ENCODE measurements around the gene RASSF5. TPM values are rescaled to one million over a fixed set of nuclear protein-coding genes. Genes with fewer than 3 reads are reported as not detected.

The RASSF5 gene
- total RNA-seq, 2 experiments from 2014 or later: 215 to 218 TPM

DNA sequence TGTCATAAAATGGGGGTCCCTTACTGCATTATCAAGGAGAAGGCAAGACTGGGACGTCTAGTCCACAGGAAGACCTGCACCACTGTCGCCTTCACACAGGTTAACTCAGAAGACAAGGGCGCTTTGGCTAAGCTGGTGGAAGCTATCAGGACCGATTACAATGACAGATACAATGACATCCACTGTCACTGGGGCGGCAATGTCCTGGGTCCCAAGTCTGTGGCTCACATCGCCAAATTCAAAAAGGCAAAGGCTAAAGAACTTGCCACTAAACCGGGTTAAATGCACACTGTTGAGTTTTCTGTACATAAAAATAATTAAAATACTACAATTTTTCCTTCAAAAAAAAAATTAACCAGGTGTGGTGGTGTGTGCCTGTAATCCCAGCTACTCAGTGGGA is 22.1 kb downstream of the RASSF5 start:
- H3K4me3 Mint-ChIP-seq: no peak overlapping the region
- no peak overlapping the region for H3K27ac Mint-ChIP-seq
- ChIA-PET POLR2A (interaction anchor here (1.2 kb wide), 1 partner anchor 14 kb away, joined by 4 read pairs; no protein-coding TSS in a partner anchor), CTCF (interaction anchor here (1.0 to 1.7 kb wide), 3 partner anchors 12 to 135 kb away, joined by 3 to 6 read pairs (median 4); no protein-coding TSS in a partner anchor)
- TF ChIP-seq, protein P1, sequence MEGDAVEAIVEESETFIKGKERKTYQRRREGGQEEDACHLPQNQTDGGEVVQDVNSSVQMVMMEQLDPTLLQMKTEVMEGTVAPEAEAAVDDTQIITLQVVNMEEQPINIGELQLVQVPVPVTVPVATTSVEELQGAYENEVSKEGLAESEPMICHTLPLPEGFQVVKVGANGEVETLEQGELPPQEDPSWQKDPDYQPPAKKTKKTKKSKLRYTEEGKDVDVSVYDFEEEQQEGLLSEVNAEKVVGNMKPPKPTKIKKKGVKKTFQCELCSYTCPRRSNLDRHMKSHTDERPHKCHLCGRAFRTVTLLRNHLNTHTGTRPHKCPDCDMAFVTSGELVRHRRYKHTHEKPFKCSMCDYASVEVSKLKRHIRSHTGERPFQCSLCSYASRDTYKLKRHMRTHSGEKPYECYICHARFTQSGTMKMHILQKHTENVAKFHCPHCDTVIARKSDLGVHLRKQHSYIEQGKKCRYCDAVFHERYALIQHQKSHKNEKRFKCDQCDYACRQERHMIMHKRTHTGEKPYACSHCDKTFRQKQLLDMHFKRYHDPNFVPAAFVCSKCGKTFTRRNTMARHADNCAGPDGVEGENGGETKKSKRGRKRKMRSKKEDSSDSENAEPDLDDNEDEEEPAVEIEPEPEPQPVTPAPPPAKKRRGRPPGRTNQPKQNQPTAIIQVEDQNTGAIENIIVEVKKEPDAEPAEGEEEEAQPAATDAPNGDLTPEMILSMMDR (IDR thresholded peaks at IDR 0.05): no peak
- H3K9me3 Mint-ChIP-seq: no peaks in the 10 kb centered on the region
- no peaks in the 10 kb centered on the region for H3K36me3 Mint-ChIP-seq (ENCODE audit: low read depth)
- H3K27me3 Mint-ChIP-seq: no peaks in the 10 kb centered on the region
- H3K4me1 Mint-ChIP-seq (ENCODE audit: low read depth): peaks cover 5% of the 10 kb centered on the region
- intact Hi-C loops (cut with micrococcal nuclease): no loop called here
- ATAC-seq (no peak), DNase-seq (no peak)

DNA sequence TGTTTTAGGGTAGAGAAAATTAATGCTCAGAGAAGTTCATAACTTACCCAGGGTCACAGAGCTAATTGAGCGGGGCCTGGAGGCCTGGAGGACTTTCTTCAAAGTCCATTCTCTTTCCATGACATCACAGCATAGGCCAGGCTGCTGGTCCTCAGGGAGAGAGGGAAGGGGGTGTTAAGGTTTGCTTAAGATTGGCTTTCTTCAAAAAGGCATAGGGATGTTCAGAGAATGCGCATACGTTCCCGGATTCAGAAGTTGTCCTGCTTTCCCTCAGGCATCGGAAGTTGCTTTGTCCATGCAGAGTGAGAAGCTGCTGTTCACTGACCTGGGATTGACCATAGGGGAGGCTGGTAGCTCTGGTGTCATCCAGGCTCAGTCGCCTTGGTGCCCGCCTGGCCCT is 25.0 kb downstream of the RASSF5 start:
- POLR2A ChIA-PET: interaction anchor here (0.7 to 1.6 kb wide), 3 partner anchors 34 to 102 kb away, joined by 3 read pairs; no protein-coding TSS in a partner anchor
- no peaks in the 10 kb centered on the region for H3K4me1 Mint-ChIP-seq (ENCODE audit: low read depth)
- DNase-seq: no peak

DNA sequence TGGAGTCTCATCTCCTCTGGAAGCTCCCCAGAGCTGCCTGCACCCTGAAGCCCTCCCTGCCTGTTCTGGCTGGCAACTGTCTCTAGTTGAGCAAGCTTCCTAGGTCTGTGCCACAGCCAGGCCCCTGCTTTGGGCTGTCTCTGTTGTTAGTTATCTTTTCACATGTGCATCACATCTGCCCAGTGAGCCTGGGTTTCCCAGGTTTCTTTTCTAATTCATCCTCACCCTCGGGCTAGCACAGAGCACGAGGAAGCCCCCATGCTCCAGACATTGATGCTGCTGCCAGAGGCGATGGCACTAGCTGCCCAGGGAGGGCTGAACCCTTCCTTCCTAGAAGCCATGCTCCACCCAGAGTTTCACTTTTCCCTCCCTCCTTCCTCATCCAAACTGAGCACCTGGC is 27.2 kb downstream of the RASSF5 start:
- POLR2A ChIA-PET: interaction anchor here (1.7 kb wide), 1 partner anchor 55 kb away, joined by 5 read pairs; no protein-coding TSS in a partner anchor
- no peak for ATAC-seq
- Mint-ChIP-seq H3K27ac (no peak overlapping the region), H3K4me3 (no peak overlapping the region), H3K4me1 (ENCODE audit: low read depth) (no peaks in the 10 kb centered on the region), H3K27me3 (no peaks in the 10 kb centered on the region), H3K36me3 (ENCODE audit: low read depth) (no peaks in the 10 kb centered on the region), H3K9me3 (no peaks in the 10 kb centered on the region)
- intact Hi-C loops (cut with micrococcal nuclease): no loop called here
- TF ChIP-seq, protein P1 (IDR thresholded peaks at IDR 0.05): no peak
- CTCF ChIA-PET: interaction anchor here (0.7 to 3.5 kb wide), 5 partner anchors 10 to 135 kb away, joined by 3 to 31 read pairs (median 4); no protein-coding TSS in a partner anchor
- no peak for DNase-seq

More for the DNA sequence above, 25.0 kb downstream of the RASSF5 start:
- no peaks in the 10 kb centered on the region for H3K9me3 Mint-ChIP-seq
- TF ChIP-seq, protein P1 (IDR thresholded peaks at IDR 0.05): no peak
- no peak for ATAC-seq
- H3K27ac Mint-ChIP-seq: no peak overlapping the region
- no peaks in the 10 kb centered on the region for H3K27me3 Mint-ChIP-seq
- intact Hi-C loops (cut with micrococcal nuclease): no loop called here
- no peak overlapping the region for H3K4me3 Mint-ChIP-seq
- H3K36me3 Mint-ChIP-seq (ENCODE audit: low read depth): no peaks in the 10 kb centered on the region
- CTCF ChIA-PET: interaction anchor here (0.8 to 2.6 kb wide), 5 partner anchors 10 to 53 kb away, joined by 3 to 8 read pairs (median 3); no protein-coding TSS in a partner anchor

DNA sequence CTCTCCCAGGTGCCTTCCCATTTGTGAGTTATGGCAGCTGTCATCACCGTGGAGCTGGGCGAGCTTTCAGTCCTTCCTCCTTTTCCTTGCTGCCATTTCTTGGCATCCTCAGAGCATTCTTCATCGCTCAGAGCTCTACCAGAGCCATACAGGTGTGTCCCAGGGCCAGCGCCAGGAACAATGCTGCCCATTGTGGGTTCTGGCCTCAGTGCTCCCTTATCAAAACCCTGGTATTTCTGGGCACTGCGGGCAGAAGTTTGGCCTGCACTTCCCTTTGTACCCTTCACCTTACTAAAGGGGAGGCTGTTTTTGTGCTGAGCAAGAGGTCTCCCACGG is 28.5 kb downstream of the RASSF5 start:
- DNase-seq: no peak
- Mint-ChIP-seq H3K4me3 (no peak overlapping the region), H3K9me3 (no peaks in the 10 kb centered on the region), H3K4me1 (ENCODE audit: low read depth) (peaks cover 3% of the 10 kb centered on the region), H3K36me3 (ENCODE audit: low read depth) (no peaks in the 10 kb centered on the region), H3K27me3 (no peaks in the 10 kb centered on the region), H3K27ac (no peak overlapping the region)
- TF ChIP-seq, protein P1 (IDR thresholded peaks at IDR 0.05): no peak
- ChIA-PET POLR2A (interaction anchor here (0.8 to 1.7 kb wide), 2 partner anchors 13 to 56 kb away, joined by 3 to 5 read pairs; no protein-coding TSS in a partner anchor), CTCF (interaction anchor here (2.4 to 3.5 kb wide), 3 partner anchors 9 to 128 kb away, joined by 9 to 31 read pairs (median 15); no protein-coding TSS in a partner anchor)
- no peak for ATAC-seq
- intact Hi-C loops (cut with micrococcal nuclease): no loop called here

DNA sequence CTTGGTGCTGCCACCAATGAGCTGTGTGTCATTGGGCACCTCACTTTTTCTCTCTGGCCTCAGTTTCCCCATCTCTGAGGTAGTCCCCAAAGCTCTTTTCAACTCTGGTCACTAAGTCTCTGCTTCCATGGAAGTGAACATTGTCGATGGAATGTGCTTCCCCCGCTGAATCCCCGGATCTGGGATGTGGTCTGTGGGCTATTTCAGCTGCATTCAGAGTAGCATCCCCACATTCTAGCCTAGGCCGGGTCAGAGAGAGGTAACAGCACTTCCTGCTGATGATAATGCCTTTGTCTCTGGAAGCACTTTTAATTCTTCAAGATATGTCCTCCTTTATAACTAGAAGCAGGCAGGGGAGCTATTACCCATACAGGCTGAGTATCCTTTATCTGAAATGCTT is 29.8 kb downstream of the RASSF5 start:
- Mint-ChIP-seq H3K27me3 (no peaks in the 10 kb centered on the region), H3K4me3 (no peak overlapping the region), H3K9me3 (no peaks in the 10 kb centered on the region), H3K27ac (no peak overlapping the region), H3K36me3 (ENCODE audit: low read depth) (no peaks in the 10 kb centered on the region), H3K4me1 (ENCODE audit: low read depth) (peaks cover 3% of the 10 kb centered on the region)
- TF ChIP-seq, protein P1 (IDR thresholded peaks at IDR 0.05): no peak
- ChIA-PET CTCF (interaction anchor here (0.9 to 3.5 kb wide), 7 partner anchors 7 to 127 kb away, joined by 3 to 31 read pairs (median 4); no protein-coding TSS in a partner anchor), POLR2A (interaction anchor here (0.6 kb wide), 1 partner anchor 478 kb away, joined by 4 read pairs; no protein-coding TSS in a partner anchor)
- DNase-seq (no peak), ATAC-seq (no peak)
- intact Hi-C loops (cut with micrococcal nuclease): no loop called here

All from activated CD8-positive, alpha-beta T cell treated with anti-CD3 and anti-CD28 coated beads for 36 hours (primary cell).